ENCODE measurements around the gene FAR2. TPM values are rescaled to one million over a fixed set of nuclear protein-coding genes. Genes with fewer than 3 reads are reported as not detected.

Gene FAR2
- total RNA-seq, 2 donors from 2014 or later, result 3.0 to 10.0 TPM

DNA sequence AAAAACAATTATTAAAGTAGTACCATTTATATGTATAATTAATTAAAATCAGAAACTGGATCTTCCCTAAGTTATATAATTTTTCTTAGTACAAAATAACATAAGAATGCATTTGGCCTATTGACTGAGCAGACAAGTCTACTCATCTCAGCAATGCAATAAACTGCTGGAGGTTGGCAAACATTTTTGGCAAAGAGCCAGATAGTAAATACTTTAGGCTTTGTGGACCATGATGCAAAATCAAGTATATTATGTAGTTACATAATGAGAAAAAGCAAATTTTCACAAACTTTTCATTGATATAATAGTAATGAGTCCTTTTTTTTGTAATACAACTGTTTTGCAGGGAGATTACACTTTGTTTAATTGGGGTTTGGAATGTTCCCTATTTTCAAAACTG lies 201.0 kb downstream of the FAR2 start:
- DNase-seq (ENCODE audit: low spot score), result no peak
- H3K4me1 ChIP-seq, result no peaks in the 10 kb centered on the region
- H3K4me3 ChIP-seq, result no peak overlapping the region
- no peaks in the 10 kb centered on the region for H3K9me3 ChIP-seq
- H3K27ac ChIP-seq, result no peak overlapping the region
- TF ChIP-seq, protein P1, sequence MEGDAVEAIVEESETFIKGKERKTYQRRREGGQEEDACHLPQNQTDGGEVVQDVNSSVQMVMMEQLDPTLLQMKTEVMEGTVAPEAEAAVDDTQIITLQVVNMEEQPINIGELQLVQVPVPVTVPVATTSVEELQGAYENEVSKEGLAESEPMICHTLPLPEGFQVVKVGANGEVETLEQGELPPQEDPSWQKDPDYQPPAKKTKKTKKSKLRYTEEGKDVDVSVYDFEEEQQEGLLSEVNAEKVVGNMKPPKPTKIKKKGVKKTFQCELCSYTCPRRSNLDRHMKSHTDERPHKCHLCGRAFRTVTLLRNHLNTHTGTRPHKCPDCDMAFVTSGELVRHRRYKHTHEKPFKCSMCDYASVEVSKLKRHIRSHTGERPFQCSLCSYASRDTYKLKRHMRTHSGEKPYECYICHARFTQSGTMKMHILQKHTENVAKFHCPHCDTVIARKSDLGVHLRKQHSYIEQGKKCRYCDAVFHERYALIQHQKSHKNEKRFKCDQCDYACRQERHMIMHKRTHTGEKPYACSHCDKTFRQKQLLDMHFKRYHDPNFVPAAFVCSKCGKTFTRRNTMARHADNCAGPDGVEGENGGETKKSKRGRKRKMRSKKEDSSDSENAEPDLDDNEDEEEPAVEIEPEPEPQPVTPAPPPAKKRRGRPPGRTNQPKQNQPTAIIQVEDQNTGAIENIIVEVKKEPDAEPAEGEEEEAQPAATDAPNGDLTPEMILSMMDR (IDR thresholded peaks at IDR 0.05), result no peak
- H3K36me3 ChIP-seq, result peaks cover 25% of the 10 kb centered on the region
- H3K27me3 ChIP-seq, result no peaks in the 10 kb centered on the region

GRCh38 chr12:29354954-29355353 lies 205.9 kb downstream of the FAR2 start:
- Histone ChIP-seq H3K36me3 (peaks cover 25% of the 10 kb centered on the region), H3K4me3 (no peak overlapping the region), H3K27me3 (no peaks in the 10 kb centered on the region), H3K9me3 (no peaks in the 10 kb centered on the region), H3K4me1 (no peaks in the 10 kb centered on the region), H3K27ac (no peak overlapping the region)
- TF ChIP-seq, protein P1 (IDR thresholded peaks at IDR 0.05), result no peak
- DNase-seq (ENCODE audit: low spot score), result no peak

DNA sequence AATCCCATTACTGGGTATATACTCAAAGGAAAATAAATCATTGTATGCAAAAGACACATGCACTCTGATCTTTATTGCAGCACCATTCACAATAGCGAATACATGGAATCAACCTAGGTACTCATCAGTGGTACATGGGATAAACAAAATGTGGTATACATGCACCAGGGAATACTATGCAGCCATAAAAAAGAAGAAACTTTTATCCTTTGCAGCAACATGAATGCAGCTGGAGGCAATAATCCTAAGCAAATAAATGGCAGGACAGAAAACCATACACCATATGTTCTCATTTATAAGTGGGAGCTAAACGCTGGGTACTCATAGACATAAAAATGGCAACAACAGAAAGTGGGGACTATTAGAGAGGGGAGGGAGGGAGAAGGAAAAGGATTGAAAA lies 216.0 kb downstream of the FAR2 start:
- no peak for DNase-seq (ENCODE audit: low spot score)
- Histone ChIP-seq H3K9me3 (no peaks in the 10 kb centered on the region), H3K4me1 (no peaks in the 10 kb centered on the region), H3K27ac (no peak overlapping the region), H3K36me3 (peaks cover 39% of the 10 kb centered on the region), H3K27me3 (no peaks in the 10 kb centered on the region), H3K4me3 (no peak overlapping the region)
- TF ChIP-seq, protein P1 (IDR thresholded peaks at IDR 0.05), result no peak

- Histone ChIP-seq H3K36me3 (peaks cover 24% of the 10 kb centered on the region), H3K9me3 (no peaks in the 10 kb centered on the region), H3K4me1 (no peaks in the 10 kb centered on the region), H3K4me3 (no peak overlapping the region), H3K27ac (no peak overlapping the region), H3K27me3 (no peaks in the 10 kb centered on the region)
- no peak for DNase-seq (ENCODE audit: low spot score)
- TF ChIP-seq, protein P1 (IDR thresholded peaks at IDR 0.05), result no peak
These were observed 224.9 kb downstream of the FAR2 start for GRCh38 chr12:29374012-29374411.

DNA sequence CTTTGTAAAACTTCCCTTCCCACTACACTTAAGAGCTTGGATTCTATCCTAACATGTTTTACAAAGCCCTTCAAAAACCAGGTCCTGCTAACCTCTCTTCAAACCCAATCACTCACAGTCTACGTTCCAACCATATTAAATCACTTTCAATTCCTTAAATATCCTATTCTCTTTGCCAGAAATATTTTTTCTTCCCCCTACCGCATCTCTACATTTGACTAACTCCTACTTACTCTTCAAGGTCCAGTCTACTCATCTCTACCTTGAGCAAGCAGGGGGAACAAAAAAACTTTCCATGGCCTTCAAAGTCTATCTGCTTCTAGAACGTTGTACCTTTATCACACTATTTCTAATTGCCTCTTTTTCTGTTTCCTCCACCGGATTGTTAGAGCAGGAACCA lies 225.8 kb downstream of the FAR2 start:
- DNase-seq (ENCODE audit: low spot score), result no peak
- H3K27ac ChIP-seq, result no peak overlapping the region
- H3K9me3 ChIP-seq, result no peaks in the 10 kb centered on the region
- peaks cover 0 to 7% of the 10 kb centered on the region in 2 donors for H3K4me1 ChIP-seq
- H3K4me3 ChIP-seq, result no peak overlapping the region
- H3K36me3 ChIP-seq, result peaks cover 15% of the 10 kb centered on the region
- H3K27me3 ChIP-seq, result no peaks in the 10 kb centered on the region
- TF ChIP-seq, protein P1 (IDR thresholded peaks at IDR 0.05), result no peak

DNA sequence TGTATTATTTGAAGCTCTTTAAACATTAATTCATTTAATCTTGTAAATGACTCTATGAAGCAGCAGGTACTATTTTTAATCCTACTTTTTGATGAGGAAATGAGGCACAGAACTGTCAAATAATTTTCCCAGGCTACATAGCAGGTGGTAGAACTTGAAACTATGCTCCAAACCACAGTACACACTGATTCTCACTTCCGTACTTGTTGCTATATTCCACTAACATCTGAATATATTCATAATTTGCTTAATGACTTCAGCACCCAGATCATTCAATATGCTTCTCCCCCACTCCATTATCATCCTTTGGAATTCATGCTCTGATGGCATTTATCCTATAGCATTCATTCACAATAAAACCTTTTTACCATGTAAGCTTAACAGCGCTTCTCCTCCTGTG lies 227.0 kb downstream of the FAR2 start:
- no peak for DNase-seq (ENCODE audit: low spot score)
- H3K27me3 ChIP-seq, result no peaks in the 10 kb centered on the region
- H3K27ac ChIP-seq, result no peak overlapping the region
- peaks cover 0 to 12% of the 10 kb centered on the region in 2 donors for H3K4me1 ChIP-seq
- TF ChIP-seq, protein P1 (IDR thresholded peaks at IDR 0.05), result no peak
- no peak overlapping the region for H3K4me3 ChIP-seq
- H3K36me3 ChIP-seq, result peaks cover 5% of the 10 kb centered on the region
- no peaks in the 10 kb centered on the region for H3K9me3 ChIP-seq

Measured in right atrium auricular region (tissue), 2 donors.